ENCODE results near the gene ACOT8. TPM values are rescaled to one million over a fixed set of nuclear protein-coding genes. Genes with fewer than 3 reads are reported as not detected.
"Not testable (repeated sequence)": the region's sequence is repeated elsewhere in the genome, so short reads cannot be mapped to it uniquely, and the experiment has no call there.

ACOT8 gene
- polyA plus RNA-seq, 3 donors: 40.9 to 52.4 (median 44.6) TPM

DNA sequence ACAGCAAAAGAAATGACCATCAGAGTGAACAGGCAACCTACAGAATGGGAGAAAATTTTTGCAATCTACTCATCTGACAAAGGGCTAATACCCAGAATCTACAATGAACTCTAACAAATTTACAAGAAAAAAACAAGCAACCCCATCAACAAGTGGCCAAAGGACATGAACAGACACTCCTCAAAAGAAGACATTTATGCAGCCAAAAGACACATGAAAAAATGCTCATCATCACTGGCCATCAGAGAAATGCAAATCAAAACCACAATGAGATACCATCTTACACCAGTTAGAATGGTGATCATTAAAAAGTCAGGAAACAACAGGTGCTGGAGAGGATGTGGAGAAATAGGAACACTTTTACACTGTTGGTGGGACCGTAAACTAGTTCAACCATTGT is 59.7 kb downstream of the ACOT8 start:
- H3K36me3 ChIP-seq (replicated peaks in 1 of 2; ENCODE audit: control insufficient read depth in 1 of 2, insufficient read depth in 2 of 2, low read length in 2 of 2): peaks cover 56 to 57% of the 10 kb centered on the region in 2 donors
- H3K4me1 ChIP-seq (ENCODE audit: control insufficient read depth in 1 of 2, insufficient read depth in 2 of 2, low read length in 2 of 2): peaks cover 12 to 13% of the 10 kb centered on the region in 2 donors
- peaks cover 19% of the 10 kb centered on the region for H3K4me1 Mint-ChIP-seq
- not testable (repeated sequence) for H3K9me3 ChIP-seq (replicated peaks in 1 of 2; ENCODE audit: control insufficient read depth in 1 of 2, insufficient read depth in 1 of 2, low read length in 2 of 2); H3K9ac ChIP-seq (ENCODE audit: insufficient read depth, low read length, poor library complexity, severe bottlenecking); H3K9me3 Mint-ChIP-seq; H2AFZ ChIP-seq (ENCODE audit: insufficient read depth, low read depth, low read length, poor library complexity, severe bottlenecking); H3K27me3 ChIP-seq (ENCODE audit: control insufficient read depth in 2 of 2, insufficient read depth in 2 of 2, low read length in 2 of 2); H3K27ac ChIP-seq (ENCODE audit: low read depth in 1 of 2, low read length in 2 of 2); H3K4me3 Mint-ChIP-seq; H3K27ac Mint-ChIP-seq; H3K4me3 ChIP-seq (replicated peaks in 1 of 3; ENCODE audit: low read depth in 2 of 3, low read length in 3 of 3); H3K27me3 Mint-ChIP-seq (ENCODE audit: low read depth in 3 of 3); DNase-seq; H3K4me2 ChIP-seq (replicated peaks; ENCODE audit: extremely low read depth, low read length, poor library complexity, severe bottlenecking)
- intact Hi-C loops (cut with micrococcal nuclease): loop anchor here (10.0 kb wide), 2 partner anchors 297 to 317 kb away; partner anchors contain the start of gene CD40 (in 1 of the 2)
- H3K79me2 ChIP-seq (ENCODE audit: insufficient read depth, low read length): peaks cover 51% of the 10 kb centered on the region
- H4K20me1 ChIP-seq (ENCODE audit: insufficient read depth, low read length): peaks cover 68% of the 10 kb centered on the region
- WGBS (ENCODE audit: insufficient coverage): no CpG with 5 or more reads among the region's 1 CpG
- H3K36me3 Mint-ChIP-seq: peaks cover 54 to 67% of the 10 kb centered on the region in 2 donors

GRCh38 chr20:45796337-45797065 is 60.7 kb downstream of the ACOT8 start:
- no peak overlapping the region for H2AFZ ChIP-seq (ENCODE audit: insufficient read depth, low read depth, low read length, poor library complexity, severe bottlenecking)
- H3K36me3 Mint-ChIP-seq: peaks cover 44 to 57% of the 10 kb centered on the region in 2 donors
- no peak overlapping the region for H3K4me3 Mint-ChIP-seq
- H4K20me1 ChIP-seq (ENCODE audit: insufficient read depth, low read length): peaks cover 61% of the 10 kb centered on the region
- no peaks in the 10 kb centered on the region for H3K9me3 Mint-ChIP-seq
- H3K27ac ChIP-seq (ENCODE audit: low read depth in 1 of 2, low read length in 2 of 2): no peak overlapping the region
- no peak overlapping the region for H3K4me3 ChIP-seq (replicated peaks in 1 of 3; ENCODE audit: low read depth in 2 of 3, low read length in 3 of 3)
- peaks cover 16 to 18% of the 10 kb centered on the region in 2 donors for H3K4me1 ChIP-seq (ENCODE audit: control insufficient read depth in 1 of 2, insufficient read depth in 2 of 2, low read length in 2 of 2)
- H3K27me3 Mint-ChIP-seq (ENCODE audit: low read depth in 3 of 3): peaks cover 0 to 2% (median 0%) of the 10 kb centered on the region in 3 donors
- H3K36me3 ChIP-seq (replicated peaks in 1 of 2; ENCODE audit: control insufficient read depth in 1 of 2, insufficient read depth in 2 of 2, low read length in 2 of 2): peaks cover 46% of the 10 kb centered on the region in 2 donors
- H3K4me1 Mint-ChIP-seq: peaks cover 23% of the 10 kb centered on the region
- peak overlapping the region in 3 of 7 donors; percentile 33 to 75 (median 73) for H3K27ac Mint-ChIP-seq
- no peaks in the 10 kb centered on the region for H3K27me3 ChIP-seq (ENCODE audit: control insufficient read depth in 2 of 2, insufficient read depth in 2 of 2, low read length in 2 of 2)
- intact Hi-C loops (cut with micrococcal nuclease): loop anchor here (10.0 kb wide), 2 partner anchors 298 to 318 kb away; partner anchors contain the start of gene CD40 (in 1 of the 2)
- DNase-seq: no peak
- H3K9ac ChIP-seq (ENCODE audit: insufficient read depth, low read length, poor library complexity, severe bottlenecking): no peak overlapping the region
- no peak overlapping the region for H3K4me2 ChIP-seq (replicated peaks; ENCODE audit: extremely low read depth, low read length, poor library complexity, severe bottlenecking)
- WGBS (ENCODE audit: insufficient coverage): over 99% methylated on average over 11 of the region's 11 CpGs
- H3K79me2 ChIP-seq (ENCODE audit: insufficient read depth, low read length): peaks cover 58% of the 10 kb centered on the region
- H3K9me3 ChIP-seq (replicated peaks in 1 of 2; ENCODE audit: control insufficient read depth in 1 of 2, insufficient read depth in 1 of 2, low read length in 2 of 2): no peaks in the 10 kb centered on the region
- TF ChIP-seq CTCF (IDR thresholded peaks at IDR 0.05): no peak

All from CD14-positive monocyte (primary cell).